Raji (cell line): ENCODE results near the gene TLE3.

Source experiments
- POLR2A ChIP-seq: IDR thresholded peaks from 2 replicates; pipeline ENCODE4 v1.6.1; 2011; ENCODE audit warnings: low read depth, low read length, control low read depth; ENCODE audit not compliant: insufficient read depth

The TLE3 gene

GRCh38 chr15:70066447-70066846, 31.3 kb downstream of the TLE3 start:
- TF ChIP-seq POLR2A: no peak

DNA sequence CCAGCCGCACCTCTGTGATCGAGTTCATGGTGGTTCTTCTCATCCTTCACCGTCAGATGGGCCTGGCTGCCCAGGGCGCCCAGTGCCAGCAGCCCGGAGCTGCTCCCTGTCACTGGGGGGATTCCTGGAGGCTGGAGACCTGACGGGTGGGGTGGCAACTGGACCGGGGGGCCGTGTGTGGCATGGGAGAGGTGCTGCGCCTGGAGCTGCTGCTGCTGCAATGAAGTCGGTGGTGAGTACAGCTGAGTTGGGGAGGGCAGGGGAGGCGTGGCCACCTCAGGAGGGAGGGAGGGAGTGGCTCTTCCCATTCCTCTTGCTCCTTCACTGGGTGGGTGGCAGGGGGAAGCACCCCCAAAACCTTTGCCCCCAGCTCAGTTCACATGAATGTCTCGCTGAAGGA, 31.7 kb downstream of the TLE3 start:
- no peak for TF ChIP-seq POLR2A

GRCh38 chr15:70065006-70065722, 32.6 kb downstream of the TLE3 start:
- no peak for TF ChIP-seq POLR2A

- no peak for TF ChIP-seq POLR2A
These were observed 33.3 kb downstream of the TLE3 start for GRCh38 chr15:70064441-70064840.

- TF ChIP-seq POLR2A: no peak
These were observed 33.7 kb downstream of the TLE3 start for GRCh38 chr15:70063980-70064379.

GRCh38 chr15:70063261-70063925, 34.3 kb downstream of the TLE3 start:
- TF ChIP-seq POLR2A: no peak

DNA sequence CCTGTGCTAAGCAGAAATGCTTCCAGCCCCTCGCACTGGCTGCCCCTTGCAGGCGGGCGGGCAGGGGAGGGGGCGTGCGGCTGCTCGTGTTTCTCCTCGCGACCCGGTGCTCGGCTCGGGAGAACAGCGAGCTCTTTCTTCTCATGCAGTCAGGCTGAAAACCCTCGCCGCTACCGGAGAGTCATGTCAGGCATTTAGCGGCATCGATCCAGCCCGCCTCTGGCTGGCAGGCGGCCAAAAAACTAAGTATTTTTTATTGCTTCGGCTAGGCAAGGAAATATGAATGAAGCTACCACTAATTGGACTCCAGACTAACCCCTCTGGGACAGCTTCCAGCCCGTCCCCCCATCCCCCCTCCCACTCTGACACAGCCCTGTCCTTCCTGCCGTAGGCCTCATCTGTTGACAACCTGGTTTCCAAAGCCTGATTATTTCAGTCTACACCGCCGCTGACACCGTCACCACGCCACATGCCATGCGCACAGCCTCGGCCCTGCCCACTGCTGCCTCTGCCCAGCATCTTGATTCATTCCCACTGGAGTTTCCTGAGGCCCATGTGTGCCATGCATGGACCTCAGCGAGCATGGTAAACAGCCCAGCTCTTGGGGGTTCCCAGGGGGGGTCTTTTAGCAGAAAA, 35.3 kb downstream of the TLE3 start:
- no peak for TF ChIP-seq POLR2A

GRCh38 chr15:70061696-70062270, 35.9 kb downstream of the TLE3 start:
- TF ChIP-seq POLR2A: no peak

DNA sequence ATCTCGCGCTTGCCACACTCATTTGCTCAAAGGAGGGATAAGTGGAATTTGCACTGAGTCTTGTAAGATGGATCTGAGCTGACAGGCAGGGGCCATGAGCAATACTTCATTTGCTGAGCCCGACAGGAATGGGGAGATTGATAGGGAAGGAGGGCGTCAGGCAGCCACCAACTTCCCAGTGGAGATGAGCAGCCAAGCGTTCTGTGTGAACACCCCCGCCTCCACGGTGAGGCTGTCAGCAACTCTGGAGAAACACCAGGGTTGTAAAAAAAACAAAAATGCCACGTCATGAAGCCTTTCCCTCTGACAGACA, 36.8 kb downstream of the TLE3 start:
- no peak for TF ChIP-seq POLR2A

DNA sequence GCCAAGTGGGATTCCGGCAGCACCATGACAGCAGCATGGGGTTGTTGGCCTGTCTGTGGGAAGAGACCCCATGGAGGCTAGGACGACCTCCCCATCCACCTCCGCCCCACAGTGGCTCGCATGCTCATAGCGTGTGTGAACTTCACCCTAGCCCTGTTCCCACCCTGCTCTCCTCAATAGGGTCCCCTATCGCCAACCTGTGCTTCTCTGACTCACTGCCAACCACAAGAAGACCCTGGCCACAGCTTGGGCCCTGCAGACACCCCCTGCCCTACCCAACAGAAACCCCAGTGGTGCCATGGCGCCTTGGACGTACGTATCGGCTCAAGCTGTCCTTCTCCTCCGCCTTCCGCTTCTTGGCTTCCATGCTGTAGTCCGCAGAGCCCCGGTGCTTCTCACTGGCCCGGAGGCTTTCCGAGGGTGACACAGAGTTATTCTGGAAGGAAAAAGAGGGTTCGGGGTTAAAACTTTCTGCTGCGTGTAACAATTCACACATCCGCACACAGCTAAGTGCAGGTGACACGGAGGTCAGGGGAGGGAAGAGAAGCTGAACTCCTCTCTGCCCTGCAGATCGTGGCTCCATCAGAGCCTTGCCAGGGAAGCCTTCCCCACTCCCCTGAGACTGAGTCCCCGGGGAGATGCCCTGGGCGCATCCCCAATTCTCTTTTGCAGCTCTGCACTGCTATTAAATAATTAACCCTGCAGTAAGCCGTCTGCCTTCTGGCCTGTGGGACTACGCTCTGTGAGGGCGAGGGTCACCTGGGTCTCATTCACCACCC, 37.3 kb downstream of the TLE3 start:
- no peak for TF ChIP-seq POLR2A

DNA sequence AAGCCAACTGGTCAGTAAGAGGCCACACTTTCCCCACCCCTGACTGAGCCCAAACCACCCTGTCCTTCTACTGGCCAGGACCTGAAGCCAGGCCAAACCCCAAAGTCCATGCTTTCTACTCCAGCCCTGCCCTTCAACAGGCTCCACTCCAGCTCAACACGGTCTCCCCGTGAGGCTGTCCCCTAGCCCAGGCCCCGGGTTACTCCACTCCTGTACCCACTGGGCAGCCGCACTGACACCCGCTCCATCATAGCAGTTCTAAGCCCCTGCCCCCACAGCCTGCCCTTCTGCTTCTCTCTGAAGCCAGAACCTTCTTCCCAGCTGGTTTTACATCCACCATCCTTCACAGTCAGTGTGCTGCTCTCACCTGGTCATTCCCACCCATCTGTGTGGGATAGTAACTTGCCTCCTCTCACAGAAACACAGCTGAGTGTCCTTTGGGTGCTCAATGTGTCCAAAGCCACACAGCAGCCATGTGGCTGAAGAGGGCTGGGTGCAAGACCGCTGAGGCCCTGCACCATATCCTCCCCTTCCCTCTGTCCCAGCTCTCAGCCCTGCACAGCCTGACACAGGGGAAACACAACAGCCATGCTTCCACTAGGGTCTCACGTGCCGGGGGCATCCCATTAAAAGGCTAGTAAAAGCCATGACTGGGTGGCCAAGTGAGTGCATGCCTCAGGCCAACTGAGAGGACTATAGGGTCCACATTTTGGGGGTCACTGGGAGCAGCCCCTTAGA, 38.1 kb downstream of the TLE3 start:
- no peak for TF ChIP-seq POLR2A

GRCh38 chr15:70058642-70059360, 38.9 kb downstream of the TLE3 start:
- no peak for TF ChIP-seq POLR2A

- no peak for TF ChIP-seq POLR2A
These were observed 39.6 kb downstream of the TLE3 start for GRCh38 chr15:70057931-70058641.
